ENCODE results near the gene AFAP1. TPM values are rescaled to one million over a fixed set of nuclear protein-coding genes. Genes with fewer than 3 reads are reported as not detected.
"Not testable (repeated sequence)": the region's sequence is repeated elsewhere in the genome, so short reads cannot be mapped to it uniquely, and the experiment has no call there.

AFAP1 gene
- total RNA-seq, 1 donor from 2014 or later: 31.9 TPM

- no peak overlapping the region for H3K4me3 Mint-ChIP-seq (ENCODE audit: low read depth)
- H3K36me3 Mint-ChIP-seq (ENCODE audit: insufficient read depth): peaks cover 12% of the 10 kb centered on the region
- peak overlapping the region; percentile 22 for H3K27ac Mint-ChIP-seq
- TF ChIP-seq CTCF (IDR thresholded peaks at IDR 0.05; ENCODE audit: unreplicated experiment): no peak
- H3K27me3 Mint-ChIP-seq: no peaks in the 10 kb centered on the region
- peaks cover 4% of the 10 kb centered on the region for H3K4me1 Mint-ChIP-seq (ENCODE audit: low read depth)
- peaks cover 7% of the 10 kb centered on the region for H3K9me3 Mint-ChIP-seq (ENCODE audit: low read depth)
- DNase-seq (ENCODE audit: low spot score, unreplicated experiment): no peak
These were observed 15.5 kb downstream of the AFAP1 start for GRCh38 chr4:7924163-7924562.

- Mint-ChIP-seq H3K27ac (no peak overlapping the region), H3K27me3 (no peaks in the 10 kb centered on the region), H3K36me3 (ENCODE audit: insufficient read depth) (peaks cover 12% of the 10 kb centered on the region), H3K9me3 (ENCODE audit: low read depth) (peaks cover 7% of the 10 kb centered on the region), H3K4me3 (ENCODE audit: low read depth) (no peak overlapping the region), H3K4me1 (ENCODE audit: low read depth) (peaks cover 4% of the 10 kb centered on the region)
- DNase-seq (ENCODE audit: low spot score, unreplicated experiment): no peak
- TF ChIP-seq CTCF (IDR thresholded peaks at IDR 0.05; ENCODE audit: unreplicated experiment): no peak
These were observed 17.2 kb downstream of the AFAP1 start for GRCh38 chr4:7922466-7922865.

GRCh38 chr4:7918981-7919380 lies 20.7 kb downstream of the AFAP1 start:
- H3K27ac Mint-ChIP-seq: no peak overlapping the region
- no peaks in the 10 kb centered on the region for H3K27me3 Mint-ChIP-seq
- peaks cover 9% of the 10 kb centered on the region for H3K4me1 Mint-ChIP-seq (ENCODE audit: low read depth)
- H3K9me3 Mint-ChIP-seq (ENCODE audit: low read depth): no peaks in the 10 kb centered on the region
- peaks cover 3% of the 10 kb centered on the region for H3K36me3 Mint-ChIP-seq (ENCODE audit: insufficient read depth)
- H3K4me3 Mint-ChIP-seq (ENCODE audit: low read depth): no peak overlapping the region
- no peak for TF ChIP-seq CTCF (IDR thresholded peaks at IDR 0.05; ENCODE audit: unreplicated experiment)
- DNase-seq (ENCODE audit: low spot score, unreplicated experiment): no peak

GRCh38 chr4:7918187-7918586 lies 21.5 kb downstream of the AFAP1 start:
- H3K27me3 Mint-ChIP-seq; H3K9me3 Mint-ChIP-seq (ENCODE audit: low read depth); H3K4me3 Mint-ChIP-seq (ENCODE audit: low read depth); DNase-seq (ENCODE audit: low spot score, unreplicated experiment); H3K36me3 Mint-ChIP-seq (ENCODE audit: insufficient read depth); H3K4me1 Mint-ChIP-seq (ENCODE audit: low read depth): not testable (repeated sequence)
- peak overlapping the region; percentile 56 for H3K27ac Mint-ChIP-seq

GRCh38 chr4:7917669-7918068 lies 22.0 kb downstream of the AFAP1 start:
- no peak for DNase-seq (ENCODE audit: low spot score, unreplicated experiment)
- Mint-ChIP-seq H3K4me1 (ENCODE audit: low read depth) (peaks cover 9% of the 10 kb centered on the region), H3K4me3 (ENCODE audit: low read depth) (no peak overlapping the region), H3K27me3 (no peaks in the 10 kb centered on the region), H3K27ac (peak overlapping the region; percentile 56), H3K9me3 (ENCODE audit: low read depth) (no peaks in the 10 kb centered on the region), H3K36me3 (ENCODE audit: insufficient read depth) (peaks cover 3% of the 10 kb centered on the region)
- peak; percentile 16 for TF ChIP-seq CTCF (IDR thresholded peaks at IDR 0.05; ENCODE audit: unreplicated experiment)

GRCh38 chr4:7915875-7916242 lies 23.8 kb downstream of the AFAP1 start:
- no peak overlapping the region for H3K4me3 Mint-ChIP-seq (ENCODE audit: low read depth)
- no peaks in the 10 kb centered on the region for H3K27me3 Mint-ChIP-seq
- peaks cover 18% of the 10 kb centered on the region for H3K4me1 Mint-ChIP-seq (ENCODE audit: low read depth)
- peaks cover 3% of the 10 kb centered on the region for H3K36me3 Mint-ChIP-seq (ENCODE audit: insufficient read depth)
- no peak overlapping the region for H3K27ac Mint-ChIP-seq
- no peaks in the 10 kb centered on the region for H3K9me3 Mint-ChIP-seq (ENCODE audit: low read depth)
- DNase-seq (ENCODE audit: low spot score, unreplicated experiment): no peak
- no peak for TF ChIP-seq CTCF (IDR thresholded peaks at IDR 0.05; ENCODE audit: unreplicated experiment)
